ENCODE results near the gene SIPA1L2.
"Not testable (repeated sequence)": the region's sequence is repeated elsewhere in the genome, so short reads cannot be mapped to it uniquely, and the experiment has no call there.

The SIPA1L2 gene

GRCh38 chr1:232615306-232615800, 14.6 kb downstream of the SIPA1L2 start:
- TF ChIP-seq, protein P1, sequence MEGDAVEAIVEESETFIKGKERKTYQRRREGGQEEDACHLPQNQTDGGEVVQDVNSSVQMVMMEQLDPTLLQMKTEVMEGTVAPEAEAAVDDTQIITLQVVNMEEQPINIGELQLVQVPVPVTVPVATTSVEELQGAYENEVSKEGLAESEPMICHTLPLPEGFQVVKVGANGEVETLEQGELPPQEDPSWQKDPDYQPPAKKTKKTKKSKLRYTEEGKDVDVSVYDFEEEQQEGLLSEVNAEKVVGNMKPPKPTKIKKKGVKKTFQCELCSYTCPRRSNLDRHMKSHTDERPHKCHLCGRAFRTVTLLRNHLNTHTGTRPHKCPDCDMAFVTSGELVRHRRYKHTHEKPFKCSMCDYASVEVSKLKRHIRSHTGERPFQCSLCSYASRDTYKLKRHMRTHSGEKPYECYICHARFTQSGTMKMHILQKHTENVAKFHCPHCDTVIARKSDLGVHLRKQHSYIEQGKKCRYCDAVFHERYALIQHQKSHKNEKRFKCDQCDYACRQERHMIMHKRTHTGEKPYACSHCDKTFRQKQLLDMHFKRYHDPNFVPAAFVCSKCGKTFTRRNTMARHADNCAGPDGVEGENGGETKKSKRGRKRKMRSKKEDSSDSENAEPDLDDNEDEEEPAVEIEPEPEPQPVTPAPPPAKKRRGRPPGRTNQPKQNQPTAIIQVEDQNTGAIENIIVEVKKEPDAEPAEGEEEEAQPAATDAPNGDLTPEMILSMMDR (IDR thresholded peaks at IDR 0.05; ENCODE audit: low read length): no peak
- no peak for TF ChIP-seq EZH2 (IDR thresholded peaks at IDR 0.05; ENCODE audit: borderline replicate concordance, low read length)
- no peaks in the 10 kb centered on the region for H3K4me1 ChIP-seq (ENCODE audit: insufficient read depth, low read length, severe bottlenecking)
- H4K20me1 ChIP-seq (ENCODE audit: insufficient read depth, low read length): no peaks in the 10 kb centered on the region
- no peaks in the 10 kb centered on the region for H3K9me3 ChIP-seq (ENCODE audit: low read length)
- no peaks in the 10 kb centered on the region for H3K36me3 ChIP-seq (ENCODE audit: insufficient read depth, low read length)
- H3K9ac ChIP-seq (ENCODE audit: low read length): no peak overlapping the region
- no peak overlapping the region for H3K4me2 ChIP-seq (ENCODE audit: low read length)
- H3K79me2 ChIP-seq (ENCODE audit: insufficient read depth, low read length): no peaks in the 10 kb centered on the region
- no peak overlapping the region for H2AFZ ChIP-seq (ENCODE audit: low read length)
- no peaks in the 10 kb centered on the region for H3K9me2 ChIP-seq (ENCODE audit: low read depth, low read length)
- no peak overlapping the region for H3K4me3 ChIP-seq (ENCODE audit: low read depth, low read length, poor library complexity, severe bottlenecking)
- no peak overlapping the region for H3K27ac ChIP-seq (ENCODE audit: low read depth, low read length, poor library complexity, severe bottlenecking)
- no peaks in the 10 kb centered on the region for H3F3A ChIP-seq (ENCODE audit: insufficient read depth, low read length)
- no peaks in the 10 kb centered on the region for H3K27me3 ChIP-seq (ENCODE audit: insufficient read depth, low read length)

GRCh38 chr1:232614811-232615210, 15.1 kb downstream of the SIPA1L2 start:
- Histone ChIP-seq H3K4me2 (ENCODE audit: low read length) (no peak overlapping the region), H3F3A (ENCODE audit: insufficient read depth, low read length) (no peaks in the 10 kb centered on the region), H3K27ac (ENCODE audit: low read depth, low read length, poor library complexity, severe bottlenecking) (no peak overlapping the region), H3K9me2 (ENCODE audit: low read depth, low read length) (no peaks in the 10 kb centered on the region), H3K9ac (ENCODE audit: low read length) (no peak overlapping the region), H3K27me3 (ENCODE audit: insufficient read depth, low read length) (no peaks in the 10 kb centered on the region), H3K36me3 (ENCODE audit: insufficient read depth, low read length) (no peaks in the 10 kb centered on the region), H2AFZ (ENCODE audit: low read length) (no peak overlapping the region), H3K4me1 (ENCODE audit: insufficient read depth, low read length, severe bottlenecking) (no peaks in the 10 kb centered on the region), H4K20me1 (ENCODE audit: insufficient read depth, low read length) (no peaks in the 10 kb centered on the region), H3K79me2 (ENCODE audit: insufficient read depth, low read length) (no peaks in the 10 kb centered on the region), H3K4me3 (ENCODE audit: low read depth, low read length, poor library complexity, severe bottlenecking) (no peak overlapping the region), H3K9me3 (ENCODE audit: low read length) (no peaks in the 10 kb centered on the region)
- no peak for TF ChIP-seq EZH2 (IDR thresholded peaks at IDR 0.05; ENCODE audit: borderline replicate concordance, low read length)
- TF ChIP-seq, protein P1 (IDR thresholded peaks at IDR 0.05; ENCODE audit: low read length): no peak

GRCh38 chr1:232613752-232614381, 16.1 kb downstream of the SIPA1L2 start:
- Histone ChIP-seq H3K79me2 (ENCODE audit: insufficient read depth, low read length) (no peaks in the 10 kb centered on the region), H3K27me3 (ENCODE audit: insufficient read depth, low read length) (no peaks in the 10 kb centered on the region), H3K4me3 (ENCODE audit: low read depth, low read length, poor library complexity, severe bottlenecking) (no peak overlapping the region), H3K4me2 (ENCODE audit: low read length) (no peak overlapping the region), H3K4me1 (ENCODE audit: insufficient read depth, low read length, severe bottlenecking) (no peaks in the 10 kb centered on the region), H2AFZ (ENCODE audit: low read length) (no peak overlapping the region), H3F3A (ENCODE audit: insufficient read depth, low read length) (no peaks in the 10 kb centered on the region), H3K9me2 (ENCODE audit: low read depth, low read length) (no peaks in the 10 kb centered on the region), H3K27ac (ENCODE audit: low read depth, low read length, poor library complexity, severe bottlenecking) (no peak overlapping the region), H3K9ac (ENCODE audit: low read length) (no peak overlapping the region), H3K9me3 (ENCODE audit: low read length) (no peaks in the 10 kb centered on the region), H4K20me1 (ENCODE audit: insufficient read depth, low read length) (no peaks in the 10 kb centered on the region), H3K36me3 (ENCODE audit: insufficient read depth, low read length) (no peaks in the 10 kb centered on the region)
- TF ChIP-seq EZH2 (IDR thresholded peaks at IDR 0.05; ENCODE audit: borderline replicate concordance, low read length): no peak
- TF ChIP-seq, protein P1 (IDR thresholded peaks at IDR 0.05; ENCODE audit: low read length): no peak

GRCh38 chr1:232612836-232613235, 17.1 kb downstream of the SIPA1L2 start:
- H3K27ac ChIP-seq (ENCODE audit: low read depth, low read length, poor library complexity, severe bottlenecking); H3K4me3 ChIP-seq (ENCODE audit: low read depth, low read length, poor library complexity, severe bottlenecking); H3K9me3 ChIP-seq (ENCODE audit: low read length); H3K9ac ChIP-seq (ENCODE audit: low read length); H3K4me2 ChIP-seq (ENCODE audit: low read length); H3K36me3 ChIP-seq (ENCODE audit: insufficient read depth, low read length); H3K9me2 ChIP-seq (ENCODE audit: low read depth, low read length); H3K79me2 ChIP-seq (ENCODE audit: insufficient read depth, low read length); H4K20me1 ChIP-seq (ENCODE audit: insufficient read depth, low read length); H3K27me3 ChIP-seq (ENCODE audit: insufficient read depth, low read length); H2AFZ ChIP-seq (ENCODE audit: low read length); H3F3A ChIP-seq (ENCODE audit: insufficient read depth, low read length); H3K4me1 ChIP-seq (ENCODE audit: insufficient read depth, low read length, severe bottlenecking): not testable (repeated sequence)

Measured in OCI-LY1 (cell line).